Endothelial cell (in vitro differentiated cells): Measurements from ENCODE around the gene RAB40AL. TPM values are rescaled to one million over a fixed set of nuclear protein-coding genes. Genes with fewer than 3 reads are reported as not detected.
"Not testable (repeated sequence)": the region's sequence is repeated elsewhere in the genome, so short reads cannot be mapped to it uniquely, and the experiment has no call there.

Experiments used
- DNase-seq: peaks from one replicate; pipeline ENCODE4 v3.0.0; 2021; ENCODE audit warnings: low spot score
- H3K27ac Mint-ChIP-seq: one replicate; pipeline ENCODE4 v1.8.0; 2021; ENCODE audit warnings: mixed read lengths, inconsistent platforms; ENCODE audit not compliant: unreplicated experiment
- H3K27me3 Mint-ChIP-seq: one replicate; pipeline ENCODE4 v1.8.0; 2021; ENCODE audit warnings: mild to moderate bottlenecking, moderate library complexity, mixed read lengths, inconsistent platforms; ENCODE audit not compliant: unreplicated experiment
- H3K36me3 Mint-ChIP-seq: one replicate; pipeline ENCODE4 v1.8.0; 2021; ENCODE audit warnings: mild to moderate bottlenecking, low read depth, mixed read lengths, inconsistent platforms; ENCODE audit not compliant: unreplicated experiment
- H3K4me1 Mint-ChIP-seq: one replicate; pipeline ENCODE4 v1.8.0; 2021; ENCODE audit warnings: mild to moderate bottlenecking, mixed read lengths, inconsistent platforms; ENCODE audit not compliant: unreplicated experiment
- H3K4me3 Mint-ChIP-seq: one replicate; pipeline ENCODE4 v1.8.0; 2021; ENCODE audit warnings: mild to moderate bottlenecking, mixed read lengths, inconsistent platforms; ENCODE audit not compliant: unreplicated experiment
- H3K9me3 Mint-ChIP-seq: one replicate; pipeline ENCODE4 v1.8.0; 2021; ENCODE audit warnings: mixed read lengths, inconsistent platforms; ENCODE audit not compliant: unreplicated experiment
- CTCF ChIP-seq: fragments of 200-600 bp; sonication (generic); IDR thresholded peaks from one replicate; pipeline ENCODE4 v1.5.0; 2021; ENCODE audit warnings: antibody characterized with exemption; ENCODE audit not compliant: unreplicated experiment
- long read RNA-seq: library from polyadenylated mRNA; unstranded; transcript quantifications from one replicate; pipeline ENCODE4 v2.0.0, GENCODE V29; 2020; ENCODE audit not compliant: unreplicated experiment
- total RNA-seq: library from RNA; stranded (reverse); fragmentation: NEBNext Ultra II Directional; extraction: Animal tissue kit (Norgen Biotek cat#: 25700); gene quantifications from one replicate; pipeline ENCODE4 v1.2.1, GENCODE V29; 2021; ENCODE audit not compliant: unreplicated experiment

RAB40AL gene
- 0.62 TPM for total RNA-seq
- long read RNA-seq: 0 reads

GRCh38 chrX:102936972-102937371 is at the start of gene RAB40AL:
Gene RAB40AL (plus strand): TSS chrX:102937272. CDS start chrX:102937319, 47 bp downstream.
- not testable (repeated sequence) for H3K4me3 Mint-ChIP-seq, H3K9me3 Mint-ChIP-seq

GRCh38 chrX:102887687-102888086 is 49.4 kb upstream of the RAB40AL start:
- no peaks in the 10 kb centered on the region for H3K36me3 Mint-ChIP-seq
- H3K27ac Mint-ChIP-seq: no peak overlapping the region
- no peaks in the 10 kb centered on the region for H3K4me1 Mint-ChIP-seq
- DNase-seq: no peak
- no peak for TF ChIP-seq CTCF
- no peaks in the 10 kb centered on the region for H3K27me3 Mint-ChIP-seq
- no peak overlapping the region for H3K4me3 Mint-ChIP-seq
- H3K9me3 Mint-ChIP-seq: no peaks in the 10 kb centered on the region

More at GRCh38 chrX:102936972-102937371, at the start of gene RAB40AL:
- not testable (repeated sequence) for H3K27me3 Mint-ChIP-seq, H3K4me1 Mint-ChIP-seq, H3K27ac Mint-ChIP-seq, DNase-seq, H3K36me3 Mint-ChIP-seq

GRCh38 chrX:102892103-102892502 is 45.0 kb upstream of the RAB40AL start:
- Mint-ChIP-seq H3K9me3 (no peaks in the 10 kb centered on the region), H3K36me3 (no peaks in the 10 kb centered on the region), H3K4me1 (no peaks in the 10 kb centered on the region), H3K27ac (no peak overlapping the region), H3K4me3 (no peak overlapping the region), H3K27me3 (no peaks in the 10 kb centered on the region)
- DNase-seq: no peak
- TF ChIP-seq CTCF: no peak

GRCh38 chrX:102899940-102900916 is 36.8 kb upstream of the RAB40AL start:
- no peak overlapping the region for H3K4me3 Mint-ChIP-seq
- no peaks in the 10 kb centered on the region for H3K9me3 Mint-ChIP-seq
- peaks cover 5% of the 10 kb centered on the region for H3K27me3 Mint-ChIP-seq
- no peak overlapping the region for H3K27ac Mint-ChIP-seq
- peak; percentile 55 for TF ChIP-seq CTCF
- peaks cover 3% of the 10 kb centered on the region for H3K36me3 Mint-ChIP-seq
- H3K4me1 Mint-ChIP-seq: no peaks in the 10 kb centered on the region
- peak; percentile 69 for DNase-seq

GRCh38 chrX:102902355-102902754 is 34.7 kb upstream of the RAB40AL start:
- Mint-ChIP-seq H3K36me3 (peaks cover 3% of the 10 kb centered on the region), H3K27me3 (peaks cover 5% of the 10 kb centered on the region)

More at GRCh38 chrX:102902355-102902754, 34.7 kb upstream of the RAB40AL start:
- Mint-ChIP-seq H3K4me1 (no peaks in the 10 kb centered on the region), H3K4me3 (no peak overlapping the region), H3K27ac (no peak overlapping the region), H3K9me3 (no peaks in the 10 kb centered on the region)
- no peak for DNase-seq
- TF ChIP-seq CTCF: no peak
